Cardiac fibroblast (primary cell): ENCODE measurements around the gene TPCN1.

Source experiments
- DNase-seq, 2 donors: peaks; one replicate each; pipeline versions ENCODE4 v3.0.0 to v3.0.0-alpha.2; 2010; ENCODE audit warnings: low read depth in 2 of 2
- H3K4me3 ChIP-seq, 2 donors: replicated peaks in 1 of 2; 1 replicate in 1 of 2; 2 replicates in 1 of 2; pipeline ENCODE4 v1.5.1; 2011; ENCODE audit warnings: low read depth in 2 of 2, low read length in 2 of 2, mild to moderate bottlenecking in 2 of 2, moderate library complexity in 1 of 2
- TF ChIP-seq, protein P1 (sequence below): IDR thresholded peaks from one replicate; pipeline ENCODE4 v1.5.1; 2011; ENCODE audit warnings: low read depth, mild to moderate bottlenecking, low read length, inconsistent platforms

The TPCN1 gene

DNA sequence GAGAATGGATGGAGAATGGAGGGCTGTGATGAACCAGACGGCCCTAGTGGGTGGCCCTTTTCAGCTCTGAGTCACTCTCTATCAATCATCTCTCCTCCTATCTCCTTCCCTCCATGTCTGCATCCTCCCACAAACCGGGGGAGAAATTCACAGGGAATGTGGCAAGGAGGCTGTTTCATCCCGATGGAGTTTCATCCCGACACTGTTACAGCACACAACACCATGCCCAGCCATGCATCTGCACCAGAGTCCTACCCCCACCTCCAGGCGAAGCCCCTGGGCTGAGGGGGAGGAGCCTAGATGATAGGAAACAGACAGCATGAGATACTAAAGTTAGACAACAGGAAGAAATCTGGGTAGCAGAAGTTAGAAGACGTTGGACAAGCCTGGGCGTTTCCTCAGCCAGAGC is 92.9 kb downstream of the TPCN1 start:
- TF ChIP-seq, protein P1, sequence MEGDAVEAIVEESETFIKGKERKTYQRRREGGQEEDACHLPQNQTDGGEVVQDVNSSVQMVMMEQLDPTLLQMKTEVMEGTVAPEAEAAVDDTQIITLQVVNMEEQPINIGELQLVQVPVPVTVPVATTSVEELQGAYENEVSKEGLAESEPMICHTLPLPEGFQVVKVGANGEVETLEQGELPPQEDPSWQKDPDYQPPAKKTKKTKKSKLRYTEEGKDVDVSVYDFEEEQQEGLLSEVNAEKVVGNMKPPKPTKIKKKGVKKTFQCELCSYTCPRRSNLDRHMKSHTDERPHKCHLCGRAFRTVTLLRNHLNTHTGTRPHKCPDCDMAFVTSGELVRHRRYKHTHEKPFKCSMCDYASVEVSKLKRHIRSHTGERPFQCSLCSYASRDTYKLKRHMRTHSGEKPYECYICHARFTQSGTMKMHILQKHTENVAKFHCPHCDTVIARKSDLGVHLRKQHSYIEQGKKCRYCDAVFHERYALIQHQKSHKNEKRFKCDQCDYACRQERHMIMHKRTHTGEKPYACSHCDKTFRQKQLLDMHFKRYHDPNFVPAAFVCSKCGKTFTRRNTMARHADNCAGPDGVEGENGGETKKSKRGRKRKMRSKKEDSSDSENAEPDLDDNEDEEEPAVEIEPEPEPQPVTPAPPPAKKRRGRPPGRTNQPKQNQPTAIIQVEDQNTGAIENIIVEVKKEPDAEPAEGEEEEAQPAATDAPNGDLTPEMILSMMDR, result no peak
- DNase-seq, result no peak
- no peak overlapping the region for H3K4me3 ChIP-seq

DNA sequence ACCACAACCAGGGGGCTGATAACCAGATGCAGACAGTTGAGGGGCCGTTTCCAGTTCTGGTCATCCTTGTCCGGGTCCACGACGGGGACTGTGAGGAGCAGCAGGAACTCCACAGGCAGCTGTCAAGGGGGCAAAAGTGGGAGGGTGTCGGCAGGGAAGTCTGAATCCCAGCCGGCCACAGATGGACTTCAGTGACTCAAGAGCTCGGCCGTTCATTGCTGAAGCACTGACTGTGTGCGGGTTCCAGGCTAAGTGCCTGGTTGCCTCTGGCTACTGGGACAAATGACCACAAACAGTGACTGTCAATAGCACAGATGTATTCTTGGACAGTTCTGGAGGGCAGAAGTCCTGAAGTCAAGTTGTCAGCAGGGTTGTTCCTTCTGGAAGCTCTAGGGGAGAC is 94.1 kb downstream of the TPCN1 start:
- DNase-seq, result no peak
- TF ChIP-seq, protein P1, result no peak
- H3K4me3 ChIP-seq, result no peak overlapping the region

DNA sequence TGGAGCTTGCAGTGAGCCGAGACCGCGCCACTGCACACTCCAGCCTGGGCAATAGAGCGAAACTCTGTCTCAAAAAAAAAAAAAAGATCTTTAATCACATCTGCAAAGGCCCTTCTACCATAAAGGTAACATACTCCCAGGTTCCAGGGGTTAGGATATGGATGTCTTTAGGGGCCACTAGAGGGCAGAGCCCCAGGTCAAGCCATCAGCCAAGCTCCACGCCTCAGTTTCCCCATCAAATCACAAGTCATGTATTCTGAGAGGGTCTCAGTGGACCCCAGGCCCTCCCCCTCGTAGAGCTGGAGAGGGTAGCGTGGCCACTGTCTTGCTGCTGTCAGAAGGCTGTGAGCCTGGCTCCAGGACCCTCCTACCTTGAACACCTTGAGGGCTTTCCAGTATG is 94.9 kb downstream of the TPCN1 start:
- DNase-seq, result no peak
- TF ChIP-seq, protein P1, result peak; percentile 6
- no peak overlapping the region for H3K4me3 ChIP-seq

DNA sequence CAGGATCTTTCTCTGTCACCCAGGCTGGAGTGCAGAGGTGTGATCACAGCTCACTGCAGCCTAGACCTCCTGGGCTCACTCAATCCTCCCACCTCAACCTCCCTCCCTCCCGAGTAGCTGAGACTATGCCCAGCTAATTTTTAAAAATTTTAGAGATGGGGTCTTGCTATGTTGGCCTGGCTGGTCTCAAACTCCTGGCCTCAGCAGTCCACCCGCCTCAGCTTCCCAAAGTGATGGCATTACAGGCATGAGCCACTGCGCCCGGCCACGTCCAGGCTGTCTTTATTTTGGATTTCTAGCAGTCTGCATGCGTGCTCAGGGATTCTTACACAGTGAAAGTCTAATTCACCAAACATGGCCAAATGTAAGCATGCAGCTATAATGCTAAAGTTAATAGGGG is 95.9 kb downstream of the TPCN1 start:
- TF ChIP-seq, protein P1, result no peak
- H3K4me3 ChIP-seq, result no peak overlapping the region
- no peak for DNase-seq

DNA sequence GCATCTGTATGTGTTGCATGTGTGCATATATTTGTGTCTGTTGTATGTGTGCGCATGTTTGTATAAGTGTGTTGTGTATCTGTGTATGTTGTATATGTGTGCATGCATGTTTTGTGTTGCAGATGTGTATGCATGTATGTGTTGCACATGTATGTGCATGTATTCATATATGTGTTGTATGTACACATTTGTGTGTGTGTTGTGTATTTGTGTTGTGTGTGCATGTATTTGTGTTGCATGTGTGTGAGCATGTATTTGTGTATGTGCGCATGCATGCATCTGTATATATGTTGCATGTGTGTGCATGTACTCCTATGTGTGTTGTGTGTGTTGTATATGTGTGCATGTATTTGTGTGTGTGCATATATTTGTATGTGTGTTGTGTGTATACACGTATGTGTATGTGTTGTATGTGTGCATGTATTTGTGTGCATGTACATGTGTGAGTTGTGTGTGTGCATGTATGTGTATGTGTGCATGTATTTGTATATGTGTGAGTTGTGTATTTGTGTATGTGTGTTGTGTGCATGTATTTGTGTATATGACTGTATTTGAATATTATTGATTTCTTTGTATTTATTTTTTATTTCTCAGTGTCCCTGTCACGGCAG is 96.9 kb downstream of the TPCN1 start:
- TF ChIP-seq, protein P1, result no peak
- H3K4me3 ChIP-seq, result no peak overlapping the region
- DNase-seq, result no peak

DNA sequence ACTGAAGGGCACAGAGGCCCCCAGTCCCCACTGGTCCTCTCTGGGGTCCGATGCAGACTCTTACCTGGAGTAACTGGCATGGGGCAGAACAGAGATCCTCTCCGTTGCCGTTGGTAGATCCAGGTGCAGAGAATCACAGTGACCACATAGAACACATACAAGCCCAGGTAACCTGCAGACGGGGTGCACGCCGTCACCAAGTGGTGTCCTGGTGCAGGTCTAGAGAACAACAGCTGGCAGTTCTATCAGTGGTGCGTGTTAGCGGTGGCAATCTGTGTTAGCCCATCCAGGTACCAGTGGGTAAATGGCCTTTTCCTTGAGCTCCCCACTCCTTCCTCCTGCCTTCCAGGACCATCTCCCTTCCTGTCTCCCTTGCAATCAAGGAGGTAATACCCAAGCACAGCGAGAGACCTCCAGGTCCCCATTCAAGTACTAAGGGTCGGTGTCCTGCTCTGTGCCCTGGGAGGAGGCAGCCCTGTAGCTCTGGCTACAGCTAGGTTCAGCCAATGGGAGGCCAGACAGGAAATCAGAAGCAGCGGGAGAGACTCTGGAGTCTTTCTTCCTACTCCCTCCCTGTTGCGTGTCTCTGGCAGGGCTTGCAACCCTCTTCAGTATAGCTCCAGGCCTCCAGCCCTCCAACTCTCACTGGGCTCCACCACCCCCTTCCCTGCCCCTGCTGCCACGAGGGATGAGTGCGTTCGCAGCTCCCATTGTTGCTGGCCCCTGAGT is 97.8 kb downstream of the TPCN1 start:
- TF ChIP-seq, protein P1, result no peak
- no peak for DNase-seq
- no peak overlapping the region for H3K4me3 ChIP-seq
